ENCODE results near the gene SLC23A2.
A peak's percentile ranks its signal among the peaks of the same experiment; 100 is the strongest.
"Not testable (repeated sequence)": the region's sequence is repeated elsewhere in the genome, so short reads cannot be mapped to it uniquely, and the experiment has no call there.

Gene SLC23A2

GRCh38 chr20:5001174-5002076 lies at the start of gene SLC23A2:
Gene SLC23A2, minus strand, starts transcription at chr20:5001510. Its CDS starts 68,948 bp downstream, at chr20:4932562.
- H3K27ac ChIP-seq = peak within 1 kb of the TSS in 20 of 21 experiments; percentile 23 to 91 (median 68)
- H3K4me3 ChIP-seq = peak within 1 kb of the TSS; percentile 59 to 92 (median 82)

GRCh38 chr20:5046656-5047339 lies 45.5 kb upstream of the SLC23A2 start:
- H3K4me3 ChIP-seq = no peak overlapping the region
- H3K27ac ChIP-seq = no peak overlapping the region

DNA sequence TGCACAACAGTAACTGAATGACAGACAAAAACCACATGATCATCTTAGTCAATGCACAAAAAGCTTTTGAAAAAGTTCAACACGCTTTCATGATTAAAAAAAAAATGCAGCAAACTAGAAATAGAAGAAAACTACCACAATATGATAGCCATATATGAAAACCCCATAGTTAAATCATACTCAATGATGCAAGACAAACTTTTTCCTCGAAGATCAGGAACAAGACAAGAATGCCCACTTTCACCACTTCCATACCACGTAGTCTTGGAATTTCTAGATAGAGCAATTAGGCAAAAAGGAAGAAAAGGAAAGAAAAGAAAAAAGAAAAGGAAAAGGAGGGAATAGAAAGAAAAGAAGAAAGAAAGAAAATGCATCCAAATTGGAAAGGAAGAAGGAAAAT lies 44.6 kb upstream of the SLC23A2 start:
- Histone ChIP-seq H3K4me3 (no peak overlapping the region), H3K27ac (no peak overlapping the region)

DNA sequence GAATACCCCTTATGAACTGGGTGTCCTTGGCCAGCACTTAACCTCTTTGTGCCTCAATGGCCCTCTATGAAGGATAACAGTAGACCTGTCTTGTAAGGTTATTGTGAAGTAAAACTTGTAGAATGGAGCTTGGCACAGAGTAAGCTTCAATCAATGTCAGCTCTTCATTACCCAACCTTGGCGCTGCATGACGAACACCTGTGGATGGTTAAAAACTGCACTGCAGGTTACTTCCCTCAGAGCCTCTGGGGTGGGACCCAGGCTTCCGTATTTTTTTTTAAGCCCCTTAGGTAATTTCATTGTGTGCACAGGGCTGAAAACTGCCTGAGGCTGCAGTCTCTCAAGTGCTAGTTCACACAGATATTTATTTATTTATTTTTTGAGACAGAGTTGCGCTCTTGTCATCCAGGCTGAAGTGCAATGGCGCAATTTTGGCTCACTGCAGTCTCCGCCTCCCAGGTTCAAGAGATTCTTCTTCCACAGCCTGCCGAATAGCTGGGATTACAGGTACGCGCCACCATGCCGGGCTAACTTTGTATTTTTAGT lies 42.8 kb upstream of the SLC23A2 start:
- no peak overlapping the region for H3K4me3 ChIP-seq
- H3K27ac ChIP-seq = peak overlapping the region in 1 of 21 experiments; percentile 10

DNA sequence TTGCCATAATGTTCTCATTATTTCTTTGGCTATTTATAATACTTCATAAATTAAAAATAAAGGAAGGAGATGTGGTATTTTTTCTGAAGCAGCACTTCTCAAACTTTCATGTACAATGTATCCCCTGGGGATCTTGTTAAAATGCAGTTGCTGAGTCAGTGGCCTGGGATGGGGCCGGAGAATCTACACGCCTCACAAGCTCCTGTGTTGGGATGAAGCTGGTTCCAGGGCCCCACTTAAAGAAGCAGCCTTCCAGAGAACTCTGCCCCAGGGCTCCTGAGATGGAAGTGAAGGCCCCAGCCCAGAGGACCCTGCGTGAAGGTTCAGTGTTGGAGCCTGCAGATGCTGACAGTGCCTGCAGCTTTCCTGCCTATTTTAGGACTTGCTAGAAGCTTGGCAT lies 40.1 kb upstream of the SLC23A2 start:
- Histone ChIP-seq H3K4me3 (no peak overlapping the region), H3K27ac (no peak overlapping the region)

DNA sequence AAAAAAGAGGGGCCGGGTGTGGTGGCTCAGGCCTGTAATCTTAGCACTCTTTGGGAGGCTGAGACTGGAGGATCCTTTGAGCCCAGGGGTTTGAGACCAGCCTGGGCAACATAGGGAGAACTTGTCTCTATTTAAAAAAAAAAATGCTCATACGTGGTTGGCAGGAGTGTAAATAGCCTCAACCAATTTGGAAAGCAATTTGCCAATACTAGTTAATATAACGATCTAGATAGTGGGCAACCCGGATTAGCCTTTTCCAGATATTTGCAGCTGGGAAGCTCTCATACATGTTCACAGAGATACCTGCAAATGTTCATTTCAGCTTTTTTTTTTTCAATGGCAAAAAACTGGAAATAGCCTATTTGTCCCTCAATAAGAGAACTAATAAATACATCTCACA lies 39.0 kb upstream of the SLC23A2 start:
- Histone ChIP-seq H3K4me3 (no peak overlapping the region), H3K27ac (peak overlapping the region in 1 of 21 experiments; percentile 65)

DNA sequence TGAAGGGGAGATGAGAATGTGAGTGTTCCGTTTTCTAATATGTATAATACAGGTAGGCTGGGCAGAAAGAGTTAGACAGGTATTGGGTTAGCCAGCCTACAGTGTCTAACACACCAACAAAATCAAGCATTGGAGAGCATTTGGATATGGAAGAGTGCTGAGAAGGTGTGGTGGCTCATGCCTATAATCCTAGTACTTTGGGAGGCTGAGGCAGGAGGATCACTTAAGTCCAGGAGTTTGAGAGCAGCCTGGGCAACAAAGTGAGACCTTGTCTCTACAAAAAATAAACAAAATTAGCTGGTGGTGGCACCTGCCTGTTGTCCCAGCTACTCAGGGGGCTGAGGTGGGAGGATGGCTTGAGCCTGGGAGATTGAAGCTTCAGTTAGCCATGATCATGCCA lies 38.6 kb upstream of the SLC23A2 start:
- peak overlapping the region in 2 of 21 experiments; percentile 10 to 65 for H3K27ac ChIP-seq

GRCh38 chr20:5039255-5039657 lies 37.9 kb upstream of the SLC23A2 start:
- Histone ChIP-seq H3K4me3 (no peak overlapping the region), H3K27ac (peak overlapping the region in 2 of 21 experiments; percentile 10 to 65)

More for the DNA sequence above, 38.6 kb upstream of the SLC23A2 start:
- H3K4me3 ChIP-seq = no peak overlapping the region

GRCh38 chr20:5036828-5037227 lies 35.5 kb upstream of the SLC23A2 start:
- no peak overlapping the region for H3K27ac ChIP-seq
- H3K4me3 ChIP-seq = no peak overlapping the region

DNA sequence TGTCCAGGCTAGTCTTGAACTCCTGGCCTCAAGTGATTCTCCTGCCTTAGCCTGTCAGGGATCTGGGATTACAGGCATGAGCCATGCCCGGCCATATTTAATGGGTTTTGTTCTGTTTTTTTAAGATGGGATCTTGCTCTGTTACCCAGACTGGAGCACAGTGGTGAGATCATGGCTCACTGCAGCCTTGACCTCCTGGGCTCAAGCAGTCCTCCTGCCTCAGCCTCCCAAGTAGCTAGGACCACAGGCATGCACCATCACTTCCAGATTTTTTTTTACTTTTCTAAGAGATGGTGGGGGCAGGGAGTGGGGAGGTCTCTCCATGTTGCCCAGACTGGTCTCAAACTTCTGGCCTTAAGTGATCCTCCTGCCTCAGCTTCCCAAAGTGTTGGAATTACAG lies 34.2 kb upstream of the SLC23A2 start:
- not testable (repeated sequence) for H3K27ac ChIP-seq, H3K4me3 ChIP-seq

GRCh38 chr20:5033566-5033965 lies 32.3 kb upstream of the SLC23A2 start:
- Histone ChIP-seq H3K4me3 (no peak overlapping the region), H3K27ac (peak overlapping the region in 1 of 21 experiments; percentile 18)

GRCh38 chr20:5031701-5032100 lies 30.4 kb upstream of the SLC23A2 start:
- H3K27ac ChIP-seq = peak overlapping the region in 1 of 21 experiments; percentile 32
- not testable (repeated sequence) for H3K4me3 ChIP-seq

GRCh38 chr20:5031206-5031557 lies 29.9 kb upstream of the SLC23A2 start:
- no peak overlapping the region for H3K4me3 ChIP-seq

GRCh38 chr20:5030348-5031205 lies 29.3 kb upstream of the SLC23A2 start:
- H3K27ac ChIP-seq = peak overlapping the region in 4 of 21 experiments; percentile 3 to 53 (median 41)

More at GRCh38 chr20:5031206-5031557, 29.9 kb upstream of the SLC23A2 start:
- H3K27ac ChIP-seq = peak overlapping the region in 1 of 21 experiments; percentile 53

GRCh38 chr20:5028258-5029059 lies 27.1 kb upstream of the SLC23A2 start:
- H3K27ac ChIP-seq, H3K4me3 ChIP-seq: not testable (repeated sequence)

More at GRCh38 chr20:5030348-5031205, 29.3 kb upstream of the SLC23A2 start:
- H3K4me3 ChIP-seq = no peak overlapping the region

DNA sequence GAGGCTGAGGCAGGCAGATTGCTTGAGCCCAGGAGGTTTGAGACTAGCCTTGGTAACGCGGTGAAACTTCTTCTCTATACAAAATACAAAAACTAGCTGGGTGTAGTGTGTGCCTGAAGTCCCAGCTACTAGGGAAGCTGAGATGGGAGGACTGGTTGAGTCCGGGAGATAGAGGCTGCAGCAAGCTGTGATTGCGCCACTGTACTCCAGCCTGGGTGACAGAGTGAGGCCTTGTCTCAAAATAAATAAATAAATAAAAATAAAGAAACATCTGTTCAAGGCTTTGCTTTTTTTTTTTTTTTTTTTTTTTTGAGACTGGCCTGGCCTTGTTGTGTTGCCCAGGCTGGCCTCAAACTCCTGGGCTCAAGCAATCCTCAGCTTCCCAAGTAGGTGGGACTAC lies 23.7 kb upstream of the SLC23A2 start:
- no peak overlapping the region for H3K27ac ChIP-seq
- H3K4me3 ChIP-seq = no peak overlapping the region

DNA sequence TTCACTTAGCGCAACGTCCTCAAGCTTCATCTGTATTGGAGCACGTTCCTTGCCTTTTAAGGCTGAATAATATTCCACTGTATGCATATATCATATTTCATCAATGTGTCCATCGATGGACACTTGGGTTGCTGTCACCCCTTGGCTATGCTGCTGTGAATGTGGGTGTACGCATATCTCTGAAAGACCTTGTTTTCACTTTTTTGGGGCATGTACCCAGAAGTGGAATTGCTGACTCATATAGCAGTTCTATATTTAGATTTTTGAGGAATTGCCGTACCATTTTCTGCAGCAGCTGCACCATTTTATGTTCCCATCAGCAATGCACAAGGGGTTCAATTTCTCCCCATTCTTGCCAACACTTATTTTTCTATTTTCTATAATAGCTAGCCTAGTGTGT lies 22.8 kb upstream of the SLC23A2 start:
- Histone ChIP-seq H3K4me3 (no peak overlapping the region), H3K27ac (no peak overlapping the region)

DNA sequence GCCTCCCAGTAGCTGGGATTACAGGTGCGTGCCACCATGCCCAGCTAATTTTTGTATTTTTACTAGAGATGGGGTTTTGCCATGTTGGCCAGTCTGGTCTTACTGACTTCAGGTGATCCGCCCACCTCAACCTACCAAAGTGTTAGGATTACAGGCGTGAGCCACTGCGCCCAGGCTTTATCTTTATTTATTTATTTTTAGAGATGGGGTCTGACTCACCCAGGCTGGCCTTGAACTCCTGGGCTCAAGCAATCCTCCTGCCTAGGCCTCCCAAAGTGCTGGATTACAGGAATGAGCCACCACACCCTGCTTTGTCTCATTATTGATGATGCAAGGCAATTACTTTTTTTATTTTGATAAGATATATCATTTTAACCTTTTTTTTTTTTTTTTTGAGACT lies 21.9 kb upstream of the SLC23A2 start:
- H3K27ac ChIP-seq, H3K4me3 ChIP-seq: not testable (repeated sequence)

DNA sequence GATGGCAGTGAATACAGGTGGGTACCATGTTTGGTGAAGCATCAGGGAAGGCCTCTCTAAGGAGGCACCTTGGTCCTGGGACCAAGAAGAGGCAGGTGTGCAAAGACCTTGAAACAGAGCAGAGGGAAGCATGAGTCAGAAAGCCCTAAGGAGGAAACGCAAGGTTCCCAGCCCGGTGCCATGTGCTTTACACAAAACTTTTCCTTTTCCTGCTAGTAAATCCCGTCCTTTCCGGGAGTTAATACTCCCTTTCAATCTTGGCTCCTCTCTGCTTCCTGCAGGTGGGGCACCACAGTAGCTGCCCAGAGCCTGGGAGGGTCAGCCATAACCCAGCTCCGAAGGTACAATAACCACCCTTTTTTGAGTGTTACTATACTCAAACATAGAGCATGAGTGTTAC lies 19.4 kb upstream of the SLC23A2 start:
- Histone ChIP-seq H3K4me3 (no peak overlapping the region), H3K27ac (no peak overlapping the region)
